ENCODE data around the gene PDE4A. TPM values are rescaled to one million over a fixed set of nuclear protein-coding genes. Genes with fewer than 3 reads are reported as not detected.

Gene PDE4A
- total and polyA plus RNA-seq, 2 of the 8 experiments (the other 6 are each of a cell fraction or from before 2014, with no cell fraction given), result 2.0 to 4.4 TPM

- peaks cover 9% of the 10 kb centered on the region; the same call in 1 of the 2 replicates for H3K23me2 ChIP-seq (ENCODE audit: low read depth, low read length)
- H2BK120ac ChIP-seq (replicated peaks; ENCODE audit: low read depth, low read length), result no peak overlapping the region
- no peak overlapping the region for H2AK5ac ChIP-seq (ENCODE audit: low read depth, low read length)
- no peaks in the 10 kb centered on the region for H3K79me1 ChIP-seq (ENCODE audit: low read depth, low read length)
- H3K9me3 ChIP-seq (ENCODE audit: insufficient read depth in 2 of 2, low read depth in 1 of 2, low read length in 1 of 2), result no peaks in the 10 kb centered on the region; a peak in 1 of 4 replicates
- CTCF ChIA-PET (ENCODE audit: partially characterized antibody), result interaction anchor here (0.8 to 8.2 kb wide), 5 partner anchors 9 to 21 kb away, joined by 4 to 67 read pairs (median 14); partner anchors contain the start of gene PDE4A
- H2BK5ac ChIP-seq (ENCODE audit: low read depth, low read length), result no peak overlapping the region
- peaks cover 0 to 11% of the 10 kb centered on the region in 2 experiments for H4K20me1 ChIP-seq (replicated peaks in 1 of 2; ENCODE audit: control insufficient read depth in 1 of 2, insufficient read depth in 2 of 2, low read length in 2 of 2)
- H4K8ac ChIP-seq (ENCODE audit: extremely low read depth, insufficient read depth, low read length), result no peak overlapping the region
- no peak overlapping the region for H3K4me3 ChIP-seq (ENCODE audit: extremely low read depth in 1 of 4, insufficient read depth in 2 of 4, low read depth in 3 of 4, low read length in 4 of 4)
- TF ChIP-seq ZNF274 (IDR thresholded peaks at IDR 0.05; ENCODE audit: borderline replicate concordance, extremely low read depth, low read length), result no peak
- no peak for TF ChIP-seq USF2 (IDR thresholded peaks at IDR 0.05; ENCODE audit: low read length)
- no peak for TF ChIP-seq SP1 (IDR thresholded peaks at IDR 0.05; ENCODE audit: low read depth, low read length)
- TF ChIP-seq HDAC2 (IDR thresholded peaks at IDR 0.05; ENCODE audit: borderline replicate concordance in 1 of 2, low read depth in 2 of 2, low read length in 2 of 2), result no peak
- TF ChIP-seq JUN (IDR thresholded peaks at IDR 0.05; ENCODE audit: low read depth, low read length), result no peak
- no peak for TF ChIP-seq RFX5 (IDR thresholded peaks at IDR 0.05; ENCODE audit: borderline replicate concordance, low read depth, low read length)
- no peak for TF ChIP-seq GABPA (IDR thresholded peaks at IDR 0.05; ENCODE audit: borderline replicate concordance, insufficient read depth, low read length)
- no peak for TF ChIP-seq SRF (IDR thresholded peaks at IDR 0.05; ENCODE audit: low read depth, low read length)
- TF ChIP-seq RNF2 (IDR thresholded peaks at IDR 0.05; ENCODE audit: borderline replicate concordance, low read depth, low read length, missing control alignments, poor library complexity, severe bottlenecking), result no peak
- no peak for TF ChIP-seq TCF12 (IDR thresholded peaks at IDR 0.05; ENCODE audit: low read depth, low read length)
- TF ChIP-seq TAF1 (IDR thresholded peaks at IDR 0.05; ENCODE audit: low read depth, low read length), result no peak
- no peak overlapping the region for H3K18ac ChIP-seq (ENCODE audit: extremely low read depth, low read length)
- peaks cover 0 to 12% (median 4%) of the 10 kb centered on the region in 4 experiments; a peak in 4 of 7 replicates for H3K4me1 ChIP-seq (replicated peaks in 1 of 4; ENCODE audit: control insufficient read depth in 3 of 4, insufficient read depth in 4 of 4, low read length in 3 of 4)
- H4K5ac ChIP-seq (ENCODE audit: insufficient read length, low read depth, low read length), result no peak overlapping the region
- no peak overlapping the region for H3K4ac ChIP-seq (replicated peaks; ENCODE audit: insufficient read length, low read depth, low read length)
- no peak overlapping the region for H3K23ac ChIP-seq (ENCODE audit: insufficient read length)
- DNase-seq (ENCODE audit: low read depth in 1 of 2, low spot score in 2 of 2), result no peak
- no peak overlapping the region for H2BK15ac ChIP-seq (ENCODE audit: low read length)
- no peaks in the 10 kb centered on the region for H3K79me2 ChIP-seq (ENCODE audit: control insufficient read depth in 1 of 2, insufficient read depth in 2 of 2, low read length in 2 of 2)
- no peak overlapping the region for H3K4me2 ChIP-seq (ENCODE audit: insufficient read depth in 1 of 2, low read depth in 2 of 2, low read length in 2 of 2)
- H3K14ac ChIP-seq (ENCODE audit: insufficient read length), result no peak overlapping the region
- POLR2A ChIA-PET (ENCODE audit: partially characterized antibody), result interaction anchor here (0.6 kb wide), 1 partner anchor 58 kb away, joined by 3 read pairs; no protein-coding TSS in a partner anchor
- no peak overlapping the region for H2AFZ ChIP-seq (ENCODE audit: low read length)
- 81% methylated on average over 6 of the region's 6 CpGs; no CpG with 5 or more reads in 1 of the 2 experiments for WGBS, 2 experiments (ENCODE audit: extremely low coverage in 1 of 2, insufficient coverage in 1 of 2, insufficient read length in 1 of 2, insufficient replicate concordance in 2 of 2, low coverage in 1 of 2, low lambda C conversion rate in 2 of 2, missing lambda C conversion rate in 1 of 2)
- no peak overlapping the region for H3K9ac ChIP-seq (replicated peaks in 1 of 4; ENCODE audit: extremely low read depth in 1 of 4, low read depth in 3 of 4, low read length in 3 of 4)
- no peak overlapping the region for H3K56ac ChIP-seq (replicated peaks; ENCODE audit: insufficient read length, low read depth, low read length)
- H3K27ac ChIP-seq (ENCODE audit: low read depth, low read length), result no peak overlapping the region
- FAIRE-seq, result no peak
- no peak overlapping the region for H4K91ac ChIP-seq (replicated peaks; ENCODE audit: insufficient read length, low read length)
- H3K27me3 ChIP-seq (replicated peaks in 1 of 4; ENCODE audit: control insufficient read depth in 3 of 4, extremely low read depth in 1 of 4, insufficient read depth in 3 of 4, low read length in 3 of 4), result peaks cover 54 to 94% (median 79%) of the 10 kb centered on the region in 4 experiments
- no peak overlapping the region for H2BK20ac ChIP-seq (ENCODE audit: low read length)
- H2BK12ac ChIP-seq (ENCODE audit: low read depth, low read length), result no peak overlapping the region
- H3K36me3 ChIP-seq (ENCODE audit: control insufficient read depth in 2 of 4, insufficient read depth in 4 of 4, low read length in 3 of 4), result no peaks in the 10 kb centered on the region
Observed at GRCh38 chr19:10427169-10427568, 6.8 kb downstream of the PDE4A start.

Measured in H1 (cell line).